Nephron (organoid): ENCODE data around the gene CNNM3.

Source experiments
- H3K27ac Mint-ChIP-seq, 3 experiments: 2 replicates each; pipeline ENCODE4 v1.8.0; 2020; ENCODE audit warnings: mixed read lengths in 3 of 3, mild to moderate bottlenecking in 2 of 3, moderate library complexity in 1 of 3
- H3K27me3 Mint-ChIP-seq: 2 replicates; pipeline ENCODE4 v1.8.0; 2021; ENCODE audit warnings: low read depth, mild to moderate bottlenecking, moderate library complexity, mixed read lengths
- H3K36me3 Mint-ChIP-seq: 2 replicates; pipeline ENCODE4 v1.8.0; 2020; ENCODE audit warnings: low read depth, mixed read lengths
- H3K4me1 Mint-ChIP-seq: 2 replicates; pipeline ENCODE4 v1.8.0; 2020; ENCODE audit warnings: mixed read lengths
- H3K4me3 Mint-ChIP-seq, 3 experiments: 2 replicates each; pipeline ENCODE4 v1.8.0; 2020; ENCODE audit warnings: mild to moderate bottlenecking in 3 of 3, mixed read lengths in 3 of 3, moderate library complexity in 2 of 3
- H3K9me3 Mint-ChIP-seq: 2 replicates; pipeline ENCODE4 v1.8.0; 2020; ENCODE audit warnings: mixed read lengths
- CTCF ChIP-seq, 3 experiments: fragments of 200-600 bp; sonication (generic); IDR thresholded peaks; one replicate each; pipeline ENCODE4 v1.5.0; 2021; ENCODE audit warnings: antibody characterized with exemption in 3 of 3; ENCODE audit not compliant: unreplicated experiment in 3 of 3

The CNNM3 gene

GRCh38 chr2:96819876-96820511 is 3.9 kb downstream of the CNNM3 start:
- peak overlapping the region in 1 of 3 experiments; percentile 14 for H3K4me3 Mint-ChIP-seq
- no peak overlapping the region for H3K27ac Mint-ChIP-seq
- H3K27me3 Mint-ChIP-seq: peaks cover 4% of the 10 kb centered on the region
- H3K4me1 Mint-ChIP-seq: peaks cover 52% of the 10 kb centered on the region
- no peak for TF ChIP-seq CTCF (IDR thresholded peaks at IDR 0.05; ENCODE audit: unreplicated experiment in 3 of 3)
- peaks cover 8% of the 10 kb centered on the region for H3K36me3 Mint-ChIP-seq
- H3K9me3 Mint-ChIP-seq: no peaks in the 10 kb centered on the region

- H3K27ac Mint-ChIP-seq: no peak overlapping the region
- no peaks in the 10 kb centered on the region for H3K9me3 Mint-ChIP-seq
- peaks cover 46% of the 10 kb centered on the region for H3K4me1 Mint-ChIP-seq
- H3K36me3 Mint-ChIP-seq: peaks cover 8% of the 10 kb centered on the region
- H3K27me3 Mint-ChIP-seq: peaks cover 4% of the 10 kb centered on the region
- H3K4me3 Mint-ChIP-seq: peak overlapping the region in 2 of 3 experiments; percentile 3 to 20
- no peak for TF ChIP-seq CTCF (IDR thresholded peaks at IDR 0.05; ENCODE audit: unreplicated experiment in 3 of 3)
Observed at GRCh38 chr2:96821113-96821675, 5.1 kb downstream of the CNNM3 start.

GRCh38 chr2:96822786-96823185 is 6.7 kb downstream of the CNNM3 start:
- H3K27ac Mint-ChIP-seq: peak overlapping the region in 1 of 3 experiments; percentile 60
- peaks cover 4% of the 10 kb centered on the region for H3K27me3 Mint-ChIP-seq
- H3K4me3 Mint-ChIP-seq: no peak overlapping the region
- H3K4me1 Mint-ChIP-seq: peaks cover 46% of the 10 kb centered on the region
- H3K9me3 Mint-ChIP-seq: no peaks in the 10 kb centered on the region
- H3K36me3 Mint-ChIP-seq: peaks cover 8% of the 10 kb centered on the region
- TF ChIP-seq CTCF (IDR thresholded peaks at IDR 0.05; ENCODE audit: unreplicated experiment in 3 of 3): no peak

GRCh38 chr2:96823198-96823597 is 7.1 kb downstream of the CNNM3 start:
- Mint-ChIP-seq H3K9me3 (no peaks in the 10 kb centered on the region), H3K4me3 (no peak overlapping the region), H3K36me3 (peaks cover 8% of the 10 kb centered on the region), H3K4me1 (peaks cover 46% of the 10 kb centered on the region), H3K27me3 (peaks cover 4% of the 10 kb centered on the region), H3K27ac (peak overlapping the region in 1 of 3 experiments; percentile 60)
- TF ChIP-seq CTCF (IDR thresholded peaks at IDR 0.05; ENCODE audit: unreplicated experiment in 3 of 3): no peak

GRCh38 chr2:96824079-96824870 is 8.2 kb downstream of the CNNM3 start:
- TF ChIP-seq CTCF (IDR thresholded peaks at IDR 0.05; ENCODE audit: unreplicated experiment in 3 of 3): no peak
- H3K9me3 Mint-ChIP-seq: no peaks in the 10 kb centered on the region
- H3K36me3 Mint-ChIP-seq: peaks cover 12% of the 10 kb centered on the region
- peak overlapping the region; percentile 69 to 74 (median 73) for H3K27ac Mint-ChIP-seq
- H3K4me1 Mint-ChIP-seq: peaks cover 35% of the 10 kb centered on the region
- H3K27me3 Mint-ChIP-seq: no peaks in the 10 kb centered on the region
- H3K4me3 Mint-ChIP-seq: no peak overlapping the region
